Amniotic stem cell (primary cell): ENCODE measurements around the gene MINPP1.
"Not testable (repeated sequence)": the region's sequence is repeated elsewhere in the genome, so short reads cannot be mapped to it uniquely, and the experiment has no call there.

Experiments used
- DNase-seq: peaks from one replicate; lab custom pipeline; 2025; lab: John Stamatoyannopoulos, UW

MINPP1 gene

DNA sequence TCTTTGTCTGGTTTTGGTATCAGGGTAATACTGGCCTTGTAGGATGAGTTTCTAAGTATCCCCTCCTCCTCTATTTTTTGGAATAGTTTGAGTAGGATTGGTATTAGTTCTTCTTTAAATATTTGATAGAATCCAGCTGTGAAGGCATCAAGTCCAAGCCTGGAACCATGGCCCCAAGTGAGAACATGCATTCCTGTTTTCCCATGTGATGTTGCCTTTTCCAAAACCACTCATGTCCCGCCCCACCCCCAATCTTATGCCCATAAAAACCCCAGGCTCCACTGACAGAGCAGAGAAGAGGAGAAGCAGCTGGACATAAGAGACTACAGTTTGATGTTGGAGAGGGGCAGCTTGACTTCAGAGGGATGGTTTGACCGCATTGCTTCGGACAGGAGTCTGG lies 71.2 kb downstream of the MINPP1 start:
- no peak for DNase-seq

DNA sequence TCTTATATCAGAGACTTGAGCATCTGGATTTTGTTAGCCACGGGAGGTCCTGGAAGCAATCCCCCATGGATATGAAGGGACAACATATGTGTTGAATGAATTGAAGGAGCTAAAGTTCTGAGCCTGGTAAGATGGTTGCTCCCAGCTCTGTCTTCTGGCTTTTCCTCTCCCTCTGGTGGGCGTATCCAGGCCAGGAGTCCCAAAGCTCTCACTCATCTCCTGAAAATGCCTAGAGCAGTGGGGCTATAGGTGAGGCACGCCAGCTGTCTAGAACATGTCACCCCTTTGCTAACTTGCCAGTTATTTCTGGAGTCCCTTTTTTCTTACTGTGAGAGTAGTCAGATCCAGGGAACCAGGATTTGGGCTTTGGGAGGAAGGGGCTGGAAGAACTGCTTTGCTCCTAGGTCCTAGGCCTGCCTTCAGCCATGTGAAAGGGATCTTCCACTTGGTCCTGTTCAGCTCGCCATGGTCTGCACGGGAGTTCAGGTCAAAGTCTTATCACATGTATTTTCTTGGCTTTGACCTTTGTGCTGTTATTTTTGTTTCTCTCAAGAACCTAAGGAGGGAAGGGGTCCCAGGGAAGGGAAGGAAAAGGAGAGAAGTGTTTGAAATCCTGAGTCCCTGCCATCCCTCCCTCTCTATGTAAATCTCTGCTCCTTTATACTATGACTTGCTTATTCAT lies 73.6 kb downstream of the MINPP1 start:
- no peak for DNase-seq

DNA sequence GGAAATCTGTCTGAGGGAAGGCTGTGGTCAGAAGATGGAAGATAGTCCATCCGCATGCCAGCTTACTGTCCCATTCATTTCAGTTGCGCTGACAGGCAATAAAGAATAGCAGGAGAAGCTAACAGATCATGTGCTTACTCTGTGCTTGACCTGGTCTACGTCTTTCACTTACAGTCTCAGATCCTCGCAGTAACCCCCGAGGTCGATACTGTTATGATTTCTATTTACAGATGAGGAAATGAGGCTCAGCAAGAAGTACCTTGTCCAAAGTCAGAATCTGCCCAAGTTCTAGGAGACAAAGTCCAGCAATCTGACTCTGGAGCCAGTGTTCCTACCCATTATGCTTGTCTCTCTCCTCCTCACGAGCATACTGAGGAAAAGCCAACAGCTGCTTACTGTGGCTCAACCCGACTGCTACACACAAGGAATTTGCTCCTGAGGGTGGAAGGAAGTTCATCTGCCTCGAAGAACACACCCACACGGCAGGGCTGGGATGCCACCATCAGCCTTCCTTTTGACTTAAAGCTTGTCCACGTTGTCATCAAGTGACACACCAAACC lies 74.2 kb downstream of the MINPP1 start:
- DNase-seq, result no peak

DNA sequence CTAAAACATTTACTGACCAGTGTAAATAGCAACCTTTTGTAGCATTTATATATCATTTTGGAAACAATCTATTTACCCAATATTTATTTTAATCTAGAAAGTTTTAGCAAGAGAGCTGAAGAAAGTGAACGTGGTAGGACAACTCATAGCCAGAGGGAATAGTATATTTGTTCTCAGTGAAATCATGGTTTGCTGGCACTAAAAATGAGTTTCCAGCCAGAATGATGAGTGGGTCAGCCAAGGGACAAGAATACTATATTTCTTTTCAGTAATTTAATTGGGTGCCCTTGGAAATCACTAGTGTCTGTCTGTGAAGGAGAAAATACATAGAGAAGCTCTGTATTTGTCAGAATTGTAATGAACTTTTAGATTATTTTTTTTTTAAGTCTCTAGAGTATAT lies 74.9 kb downstream of the MINPP1 start:
- DNase-seq, result no peak

DNA sequence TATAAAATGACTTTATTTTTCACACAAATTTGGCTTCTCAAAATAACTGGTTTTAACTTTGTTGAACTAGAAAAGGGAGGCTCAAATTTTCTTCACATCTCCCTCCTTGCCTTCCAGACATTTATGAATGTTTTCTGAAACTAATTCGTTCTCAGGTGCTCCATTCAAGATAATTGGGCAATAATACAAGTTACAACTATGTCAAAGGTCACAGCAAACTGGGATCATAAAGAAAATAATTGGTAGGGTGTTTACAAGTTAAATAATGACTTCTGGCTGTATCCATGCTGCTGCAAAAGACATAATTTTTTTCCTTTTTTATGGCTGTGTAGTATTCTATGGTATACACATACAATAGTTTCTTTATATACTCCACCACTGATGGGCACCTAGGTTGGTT lies 75.3 kb downstream of the MINPP1 start:
- DNase-seq, result no peak

DNA sequence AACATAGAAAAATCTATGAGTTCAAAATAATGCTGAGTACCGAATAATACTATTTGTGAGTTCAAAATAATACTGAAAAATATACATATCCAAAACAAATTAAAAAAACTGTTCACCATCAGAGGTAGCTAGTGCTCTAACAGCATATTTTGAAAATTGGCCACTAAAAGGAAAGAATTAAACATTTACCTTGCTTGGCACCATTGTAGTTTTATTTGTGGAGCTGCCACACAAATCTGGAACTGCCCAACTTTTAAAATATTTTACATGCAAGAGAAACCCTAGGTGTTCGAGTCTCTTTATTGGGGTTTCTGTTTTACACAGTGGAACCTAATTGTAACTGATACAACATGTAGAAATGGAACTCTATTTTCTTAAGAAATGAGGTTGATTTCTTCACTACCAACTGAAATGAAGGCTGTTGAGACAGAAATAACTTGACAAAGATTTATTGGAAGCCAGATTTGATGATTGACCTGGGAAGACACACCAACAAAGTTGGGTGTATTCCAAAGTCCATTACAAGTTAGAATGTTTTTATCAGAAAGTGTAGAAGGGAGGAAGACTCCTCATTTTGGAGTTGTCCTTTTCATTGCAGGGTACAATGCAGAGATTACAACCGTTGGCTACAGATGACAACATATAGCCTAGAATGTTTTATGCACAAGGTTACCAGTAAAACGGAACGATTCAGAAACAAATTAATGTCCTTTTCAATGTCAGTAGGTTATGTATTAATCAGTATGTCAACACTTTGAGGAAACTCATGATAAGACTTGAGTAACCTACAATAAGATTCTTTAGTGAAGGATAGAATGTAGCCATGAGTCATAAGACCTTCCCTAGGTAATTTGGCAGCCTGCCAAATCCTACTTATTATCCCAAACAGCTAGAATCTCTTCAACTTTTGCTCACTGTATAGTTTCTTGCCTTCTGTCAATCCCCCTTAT lies 81.1 kb downstream of the MINPP1 start:
- DNase-seq, result no peak

DNA sequence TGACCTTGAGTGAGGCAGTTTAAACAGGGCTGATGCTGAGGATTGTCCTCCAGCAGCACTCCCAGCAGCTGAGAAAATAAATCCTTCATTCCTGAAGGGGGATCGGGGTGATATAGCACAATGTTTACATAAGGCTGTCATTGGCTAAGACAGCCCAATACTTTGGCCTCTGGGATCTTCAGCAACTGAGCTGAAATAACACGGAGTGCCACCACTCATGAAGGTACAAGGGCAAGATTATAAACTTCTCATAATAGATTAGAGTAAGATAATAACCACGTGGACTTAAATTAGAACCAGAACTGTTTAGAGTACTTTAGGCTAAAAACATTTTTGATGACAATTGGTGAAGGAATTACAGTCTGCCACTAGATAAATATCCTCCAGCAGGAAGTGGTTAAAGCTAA lies 85.0 kb downstream of the MINPP1 start:
- DNase-seq, result no peak

DNA sequence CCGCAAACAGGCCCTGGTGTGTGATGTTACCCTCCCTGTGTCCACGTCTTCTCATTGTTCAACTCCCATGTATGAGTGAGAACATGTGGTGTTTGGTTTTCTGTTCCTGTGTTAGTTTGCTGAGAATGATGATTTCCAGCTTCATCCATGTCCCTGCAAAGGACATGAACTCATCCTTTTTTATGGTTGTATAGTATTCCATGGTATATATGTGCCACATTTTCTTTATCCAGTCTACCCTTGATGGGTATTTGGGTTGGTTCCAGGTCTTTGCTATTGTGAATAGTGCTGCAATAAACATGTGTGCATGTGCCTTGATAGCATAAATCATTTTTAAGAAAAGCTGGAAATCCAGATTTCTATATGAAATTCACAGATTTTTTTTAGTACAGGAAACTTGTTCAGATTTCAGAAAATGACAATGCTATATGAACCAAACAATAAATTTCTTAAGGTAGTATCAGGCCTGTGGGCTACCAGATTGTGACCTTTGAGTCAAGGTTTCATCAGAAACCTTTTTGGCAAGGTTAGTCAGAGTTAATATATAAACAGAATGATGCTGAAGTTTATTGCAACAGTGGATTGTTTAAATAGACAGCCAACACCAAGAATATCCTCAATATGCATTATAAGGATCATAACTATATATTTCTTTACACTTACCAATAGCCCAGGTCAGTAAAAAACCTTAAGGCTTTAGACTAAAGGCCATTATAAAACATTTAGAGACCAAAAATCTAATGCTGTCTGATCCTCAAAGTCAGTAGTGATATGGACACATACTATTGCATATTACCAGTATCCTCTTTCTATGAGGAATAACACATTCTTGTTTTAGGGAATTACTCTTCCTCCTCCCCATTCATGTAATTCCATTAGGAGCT lies 86.3 kb downstream of the MINPP1 start:
- DNase-seq, result no peak

DNA sequence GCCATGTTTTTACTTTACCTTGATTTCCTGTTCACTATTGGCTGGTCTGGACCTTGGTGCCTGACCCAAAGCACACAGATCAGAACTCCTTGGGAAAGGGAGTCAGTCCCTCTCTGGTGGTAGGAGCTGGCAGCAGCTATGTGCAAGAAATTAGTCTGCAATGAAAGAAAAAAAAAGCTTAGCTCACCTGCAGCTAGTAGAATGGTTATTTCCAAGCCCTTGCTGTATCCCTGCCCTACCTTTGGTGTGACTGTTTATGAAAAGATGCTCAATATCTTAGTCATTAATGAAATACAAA lies 86.8 kb downstream of the MINPP1 start:
- DNase-seq, result no peak

DNA sequence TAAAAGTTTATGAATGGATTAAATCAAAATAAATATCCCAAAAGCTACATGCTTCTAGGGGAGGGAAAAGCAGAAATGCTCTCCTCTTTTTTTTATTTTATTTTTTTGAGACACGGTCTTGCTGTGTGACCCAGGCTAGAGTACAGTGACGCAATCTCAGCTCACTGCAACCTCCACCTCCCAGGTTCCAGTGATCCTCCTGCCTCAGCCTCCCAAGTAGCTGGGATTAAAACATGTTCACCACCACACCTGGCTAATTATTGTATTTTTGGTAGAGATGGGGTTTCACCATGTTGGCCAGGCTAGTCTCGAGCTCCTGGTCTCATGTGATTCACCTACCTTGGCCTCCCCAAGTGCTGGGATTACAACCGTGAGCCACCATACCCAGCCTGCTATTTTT lies 88.2 kb downstream of the MINPP1 start:
- not testable (repeated sequence) for DNase-seq

DNA sequence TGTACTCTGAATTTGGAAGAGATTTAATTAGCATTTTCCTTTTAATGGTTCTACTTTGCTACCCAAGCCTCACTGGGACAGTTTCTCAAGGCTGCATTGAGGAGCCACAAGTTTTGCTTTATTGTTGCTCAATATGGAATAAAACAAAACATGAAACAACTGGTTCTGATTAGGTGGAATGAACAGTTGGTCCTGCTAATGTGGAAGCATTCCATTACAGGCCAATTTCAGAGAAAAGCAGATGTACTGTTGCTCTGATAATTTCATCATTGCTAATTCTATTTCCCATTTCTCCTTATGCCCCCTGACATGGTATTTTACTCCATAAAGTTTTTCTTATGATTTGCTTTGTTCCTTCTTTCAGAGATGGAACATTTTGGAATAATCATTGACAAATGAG lies 89.0 kb downstream of the MINPP1 start:
- DNase-seq, result no peak

DNA sequence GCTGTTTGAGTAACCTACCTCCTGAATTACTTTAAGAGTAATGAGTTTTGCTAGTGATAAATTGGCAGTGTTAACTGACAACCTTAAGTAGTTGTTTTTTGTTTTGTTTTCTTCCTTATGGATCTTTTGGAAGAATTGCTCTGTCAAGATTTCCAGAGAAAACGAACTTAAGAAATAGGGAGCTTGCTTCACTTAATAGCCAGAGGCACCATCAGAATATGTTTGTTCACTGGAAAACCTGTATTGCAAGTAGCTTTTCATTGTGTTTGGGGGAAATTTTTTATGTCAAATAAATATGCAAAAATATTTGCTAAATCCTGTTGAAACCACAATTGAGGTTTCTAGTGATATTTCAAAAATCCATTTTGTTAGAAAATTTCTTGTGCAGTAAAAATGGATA lies 89.5 kb downstream of the MINPP1 start:
- DNase-seq, result no peak

DNA sequence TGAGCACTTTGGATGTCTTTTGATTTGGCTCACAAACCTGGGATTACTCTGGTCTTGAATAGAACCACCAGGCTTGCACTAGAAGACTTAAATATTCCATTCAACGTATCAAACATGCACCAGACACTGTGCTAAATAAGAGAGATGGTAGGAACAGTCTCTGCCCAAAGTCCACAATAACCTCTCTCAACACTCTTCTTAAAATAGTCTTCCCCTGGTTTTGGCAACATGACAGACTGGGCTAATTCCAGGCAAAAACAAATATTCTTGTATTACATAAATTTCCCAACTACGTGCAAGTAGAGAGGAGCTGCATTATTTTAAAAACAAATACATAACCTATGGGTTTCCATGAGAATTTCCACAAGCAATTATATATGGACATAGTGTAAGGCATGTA lies 90.2 kb downstream of the MINPP1 start:
- no peak for DNase-seq

DNA sequence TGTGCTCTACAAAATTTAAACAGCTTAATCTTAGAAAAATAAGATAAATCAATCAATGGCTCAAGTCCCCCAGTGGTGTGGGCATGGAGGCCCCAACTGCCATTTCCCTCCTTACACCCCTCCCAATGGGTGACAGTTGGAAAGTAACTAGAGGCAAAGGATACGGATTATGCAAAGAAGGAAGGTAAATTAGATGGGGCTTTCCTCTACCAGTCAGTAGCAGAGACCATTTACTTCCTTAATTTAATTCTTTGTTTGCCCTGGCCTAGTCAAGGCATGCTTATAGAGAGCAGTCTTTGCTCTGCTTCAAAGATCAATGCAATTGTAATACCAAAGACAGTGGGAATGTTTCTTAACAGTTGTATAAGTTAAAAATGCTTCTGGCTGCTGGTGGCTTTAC lies 91.7 kb downstream of the MINPP1 start:
- no peak for DNase-seq

DNA sequence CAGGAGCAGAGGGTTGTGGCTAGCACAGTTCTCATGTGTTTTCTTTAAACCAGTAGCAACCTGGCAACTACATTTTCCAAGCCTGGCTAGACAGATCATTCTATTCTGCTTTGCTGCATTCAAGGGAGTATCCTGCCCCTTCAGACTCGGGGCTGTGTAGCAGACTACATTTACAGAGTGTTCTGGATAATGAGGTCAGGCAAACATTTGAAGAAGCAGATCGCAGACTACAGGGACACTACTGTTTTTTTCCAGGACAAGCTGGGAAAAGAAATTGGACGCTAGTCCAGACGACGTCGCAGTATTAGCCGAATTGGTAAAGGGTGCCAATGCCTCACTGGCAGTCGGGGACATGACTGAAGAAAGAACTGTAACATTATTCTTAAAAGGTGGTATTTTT lies 94.0 kb downstream of the MINPP1 start:
- DNase-seq, result no peak

DNA sequence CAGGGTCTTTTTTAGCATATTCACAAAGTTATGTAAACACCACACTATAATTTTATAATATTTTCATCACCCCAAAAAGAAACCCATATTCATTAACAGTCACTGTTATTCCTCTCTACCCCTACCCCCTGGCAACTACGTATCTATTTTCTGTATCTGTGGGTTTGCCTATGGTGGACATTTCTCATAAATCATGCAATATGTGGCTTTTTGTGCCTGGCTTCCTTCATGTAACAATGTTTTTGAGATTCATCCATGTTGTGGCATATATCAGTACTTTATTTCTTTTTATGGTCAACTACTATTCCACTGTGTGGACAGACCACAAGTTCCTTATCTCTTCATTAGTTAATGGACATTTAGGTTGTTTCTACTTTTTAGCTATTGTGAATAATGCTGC lies 95.9 kb downstream of the MINPP1 start:
- no peak for DNase-seq
